ENCODE results near the gene MVB12B. TPM values are rescaled to one million over a fixed set of nuclear protein-coding genes. Genes with fewer than 3 reads are reported as not detected.

The MVB12B gene
- total RNA-seq, 6 experiments from 2014 or later, result 7.2 to 16.2 (median 9.1) TPM

GRCh38 chr9:126363250-126363649 is 36.6 kb downstream of the MVB12B start:
- H3K4me3 ChIP-seq, result no peak overlapping the region
- ATAC-seq, result no peak
- H3K27ac ChIP-seq, result no peak overlapping the region

GRCh38 chr9:126363847-126364671 is 37.4 kb downstream of the MVB12B start:
- H3K27me3 ChIP-seq, result no peaks in the 10 kb centered on the region
- intact Hi-C loops (cut with DNase I), result no loop called here
- H3K36me3 ChIP-seq, result no peaks in the 10 kb centered on the region
- no peak for TF ChIP-seq CTCF (IDR thresholded peaks at IDR 0.05)
- no peak for TF ChIP-seq POLR2A (IDR thresholded peaks at IDR 0.05)
- DNase-seq (no peak), ATAC-seq (no peak)
- no peak overlapping the region for H3K27ac ChIP-seq
- peaks cover 0 to 10% (median 6%) of the 10 kb centered on the region in 4 donors for H3K9me3 ChIP-seq
- 90% methylated on average over 8 of the region's 8 CpGs for WGBS (ENCODE audit: insufficient coverage, low coverage, low lambda C conversion rate, missing lambda C conversion rate)
- H3K4me3 ChIP-seq, result no peak overlapping the region
- H3K4me1 ChIP-seq, result no peaks in the 10 kb centered on the region

More at GRCh38 chr9:126363250-126363649, 36.6 kb downstream of the MVB12B start:
- TF ChIP-seq CTCF (IDR thresholded peaks at IDR 0.05) (no peak), POLR2A (IDR thresholded peaks at IDR 0.05) (no peak)
- no peaks in the 10 kb centered on the region for H3K27me3 ChIP-seq
- 100% methylated on average over 6 of the region's 6 CpGs for WGBS (ENCODE audit: insufficient coverage, low coverage, low lambda C conversion rate, missing lambda C conversion rate)
- no peaks in the 10 kb centered on the region for H3K4me1 ChIP-seq
- intact Hi-C loops (cut with DNase I), result no loop called here
- no peak for DNase-seq
- H3K9me3 ChIP-seq, result peaks cover 0 to 10% (median 6%) of the 10 kb centered on the region in 4 donors
- no peaks in the 10 kb centered on the region for H3K36me3 ChIP-seq

GRCh38 chr9:126365780-126366179 is 39.2 kb downstream of the MVB12B start:
- WGBS (ENCODE audit: insufficient coverage, low coverage, low lambda C conversion rate, missing lambda C conversion rate), result 83% methylated on average over 3 of the region's 3 CpGs
- ATAC-seq, result no peak
- Histone ChIP-seq H3K27ac (no peak overlapping the region), H3K9me3 (peaks cover 0 to 10% (median 6%) of the 10 kb centered on the region in 4 donors), H3K4me1 (no peaks in the 10 kb centered on the region), H3K36me3 (no peaks in the 10 kb centered on the region), H3K27me3 (no peaks in the 10 kb centered on the region), H3K4me3 (no peak overlapping the region)
- no peak for DNase-seq
- intact Hi-C loops (cut with DNase I), result no loop called here
- no peak for TF ChIP-seq CTCF (IDR thresholded peaks at IDR 0.05)

- Histone ChIP-seq H3K4me3 (no peak overlapping the region), H3K36me3 (no peaks in the 10 kb centered on the region), H3K4me1 (peaks cover 0 to 6% (median 3%) of the 10 kb centered on the region in 4 donors), H3K27ac (no peak overlapping the region), H3K27me3 (no peaks in the 10 kb centered on the region), H3K9me3 (peaks cover 0 to 10% (median 5%) of the 10 kb centered on the region in 4 donors)
- WGBS (ENCODE audit: insufficient coverage, low coverage, low lambda C conversion rate, missing lambda C conversion rate), result 80% methylated on average over 12 of the region's 13 CpGs
- TF ChIP-seq POLR2A (IDR thresholded peaks at IDR 0.05), result no peak
- TF ChIP-seq CTCF (IDR thresholded peaks at IDR 0.05), result no peak
- intact Hi-C loops (cut with DNase I), result no loop called here
- ATAC-seq (peak in 2 of 4 donors; percentile 60 to 61), DNase-seq (no peak)
These were observed 39.9 kb downstream of the MVB12B start for GRCh38 chr9:126366366-126367011.
